Stimulated activated CD8-positive, alpha-beta memory T cell treated with anti-CD3 and anti-CD28 coated beads, Interleukin-15, amount 100 ng/mL, for 1 hour (primary cell): ENCODE data around the gene AGPAT3.
"Not testable (repeated sequence)": the region's sequence is repeated elsewhere in the genome, so short reads cannot be mapped to it uniquely, and the experiment has no call there.

Experiments
- DNase-seq: peaks from one replicate; pipeline ENCODE4 v3.0.0-alpha.2; 2020; ENCODE audit warnings: low read depth

Gene AGPAT3

GRCh38 chr21:43884012-43884860 lies 19.2 kb downstream of the AGPAT3 start:
- DNase-seq: no peak

- no peak for DNase-seq
Measured at GRCh38 chr21:43884861-43885417, 19.9 kb downstream of the AGPAT3 start.

- DNase-seq: no peak
Measured at GRCh38 chr21:43885721-43886120, 20.7 kb downstream of the AGPAT3 start.

GRCh38 chr21:43886565-43886964 lies 21.5 kb downstream of the AGPAT3 start:
- DNase-seq: no peak

GRCh38 chr21:43889069-43889468 lies 24.0 kb downstream of the AGPAT3 start:
- no peak for DNase-seq

- DNase-seq: no peak
Measured at GRCh38 chr21:43890042-43890441, 25.0 kb downstream of the AGPAT3 start.

- no peak for DNase-seq
Measured at GRCh38 chr21:43892334-43892733, 27.3 kb downstream of the AGPAT3 start.

- DNase-seq: no peak
Measured at GRCh38 chr21:43892984-43893535, 28.0 kb downstream of the AGPAT3 start.

- DNase-seq: no peak
Measured at GRCh38 chr21:43893536-43894205, 28.6 kb downstream of the AGPAT3 start.

GRCh38 chr21:43894206-43894577 lies 29.2 kb downstream of the AGPAT3 start:
- DNase-seq: no peak

- no peak for DNase-seq
Measured at GRCh38 chr21:43895196-43895595, 30.2 kb downstream of the AGPAT3 start.

- not testable (repeated sequence) for DNase-seq
Measured at GRCh38 chr21:43896696-43897299, 31.8 kb downstream of the AGPAT3 start.

GRCh38 chr21:43899307-43900077 lies 34.5 kb downstream of the AGPAT3 start:
- no peak for DNase-seq

GRCh38 chr21:43900078-43900385 lies 35.0 kb downstream of the AGPAT3 start:
- DNase-seq: no peak

GRCh38 chr21:43900690-43901089 lies 35.7 kb downstream of the AGPAT3 start:
- no peak for DNase-seq

GRCh38 chr21:43902441-43902840 lies 37.4 kb downstream of the AGPAT3 start:
- DNase-seq: no peak

- no peak for DNase-seq
Measured at GRCh38 chr21:43903451-43904091, 38.5 kb downstream of the AGPAT3 start.

GRCh38 chr21:43904331-43904781 lies 39.3 kb downstream of the AGPAT3 start:
- DNase-seq: no peak

GRCh38 chr21:43905726-43906455 lies 40.9 kb downstream of the AGPAT3 start:
- no peak for DNase-seq

- no peak for DNase-seq
Measured at GRCh38 chr21:43906585-43907370, 41.8 kb downstream of the AGPAT3 start.
